HEK293 (cell line): ENCODE data around the gene MAML2.

Experiments
- CTCF ChIA-PET: fragments of 350-600 bp; formaldehyde crosslinking; extraction: SDS; loops from one replicate; lab custom pipeline; 2021; ENCODE audit warnings: antibody characterized with exemption; lab: Yijun Ruan, JAX
- POLR2A ChIA-PET: fragments of 300-600 bp; formaldehyde crosslinking; extraction: SDS; loops from one replicate; lab custom pipeline; 2020; ENCODE audit warnings: antibody characterized with exemption, inconsistent platforms; lab: Yijun Ruan, JAX
- H3K27ac ChIP-seq: fragments of 200-500 bp; sonication (Bioruptor generic); 2 replicates; pipeline ENCODE4 v1.5.1; 2014; ENCODE audit warnings: low read depth, low read length, control low read depth, inconsistent platforms; ENCODE audit errors: extremely low read depth
- H3K36me3 ChIP-seq, 2 experiments: fragments of 200-500 bp in 1 of 2; sonication (Bioruptor generic) in 1 of 2; 1 replicate in 1 of 2; 2 replicates in 1 of 2; pipeline ENCODE4 v1.5.1; 2014 to 2017; ENCODE audit warnings: inconsistent platforms in 2 of 2, low read length in 2 of 2; ENCODE audit not compliant: control insufficient read depth in 2 of 2, insufficient read depth in 1 of 2
- H3K4me1 ChIP-seq: fragments of 200-500 bp; sonication (Bioruptor generic); 2 replicates; pipeline ENCODE4 v1.5.1; 2014; ENCODE audit warnings: mild to moderate bottlenecking, low read length, inconsistent platforms; ENCODE audit not compliant: control insufficient read depth, insufficient read depth
- H3K4me3 ChIP-seq: 2 replicates; pipeline ENCODE4 v1.5.1; 2011; ENCODE audit warnings: low read depth, mild to moderate bottlenecking, control low read depth, low read length, moderate library complexity
- H3K9me3 ChIP-seq: fragments of 200-500 bp; sonication (Bioruptor generic); 2 replicates; pipeline ENCODE4 v1.5.1; 2014; ENCODE audit warnings: low read depth, low read length, inconsistent platforms; ENCODE audit not compliant: control insufficient read depth, insufficient read depth
- GLI4 ChIP-seq: fragments of 450-650 bp; formaldehyde crosslinking; IDR thresholded peaks from 2 replicates; pipeline ENCODE4 v1.5.1; 2016; ENCODE audit warnings: missing biosample characterization, missing genetic modification characterization
- KLF1 ChIP-seq: fragments of 450-650 bp; formaldehyde crosslinking; IDR thresholded peaks from 2 replicates; pipeline ENCODE4 v1.5.1; 2016; ENCODE audit warnings: missing biosample characterization, missing genetic modification characterization
- KLF16 ChIP-seq: fragments of 450-650 bp; formaldehyde crosslinking; IDR thresholded peaks from 2 replicates; pipeline ENCODE4 v1.5.1; 2017; ENCODE audit warnings: missing biosample characterization, missing genetic modification characterization
- PRDM10 ChIP-seq: fragments of 450-650 bp; formaldehyde crosslinking; IDR thresholded peaks from 2 replicates; pipeline ENCODE4 v1.5.1; 2016; ENCODE audit warnings: missing biosample characterization, missing genetic modification characterization
- SCRT2 ChIP-seq: fragments of 450-650 bp; formaldehyde crosslinking; IDR thresholded peaks from 2 replicates; pipeline ENCODE4 v1.5.1; 2016; ENCODE audit warnings: missing biosample characterization, missing genetic modification characterization
- SETDB1 ChIP-seq: IDR thresholded peaks from one replicate; pipeline ENCODE4 v1.6.1; 2017; ENCODE audit warnings: mild to moderate bottlenecking, low read length, moderate library complexity, mixed read lengths; ENCODE audit not compliant: insufficient read length
- ZNF121 ChIP-seq: fragments of 450-650 bp; formaldehyde crosslinking; IDR thresholded peaks from 2 replicates; pipeline ENCODE4 v1.5.1; 2016; ENCODE audit warnings: missing biosample characterization, missing genetic modification characterization
- ZNF2 ChIP-seq: fragments of 450-650 bp; formaldehyde crosslinking; IDR thresholded peaks from 2 replicates; pipeline ENCODE4 v1.5.1; 2016; ENCODE audit warnings: missing biosample characterization, missing genetic modification characterization
- ZNF23 ChIP-seq: fragments of 450-650 bp; formaldehyde crosslinking; IDR thresholded peaks from 2 replicates; pipeline ENCODE4 v1.5.1; 2016; ENCODE audit warnings: missing biosample characterization, missing genetic modification characterization, borderline replicate concordance
- ZNF248 ChIP-seq: fragments of 450-650 bp; formaldehyde crosslinking; IDR thresholded peaks from 2 replicates; pipeline ENCODE4 v1.5.1; 2017; ENCODE audit warnings: missing biosample characterization, missing genetic modification characterization
- ZNF341 ChIP-seq: fragments of 450-650 bp; formaldehyde crosslinking; IDR thresholded peaks from 2 replicates; pipeline ENCODE4; 2016; ENCODE audit warnings: low read depth, missing biosample characterization, missing genetic modification characterization
- ZNF426 ChIP-seq: fragments of 450-650 bp; formaldehyde crosslinking; IDR thresholded peaks from 2 replicates; pipeline ENCODE4 v1.5.1; 2017; ENCODE audit warnings: missing biosample characterization, missing genetic modification characterization, mild to moderate bottlenecking, inconsistent platforms, moderate library complexity
- ZNF473 ChIP-seq: fragments of 450-650 bp; formaldehyde crosslinking; IDR thresholded peaks from 2 replicates; pipeline ENCODE4 v1.5.1; 2017; ENCODE audit warnings: missing biosample characterization, missing genetic modification characterization
- ZNF623 ChIP-seq: fragments of 450-650 bp; formaldehyde crosslinking; IDR thresholded peaks from 2 replicates; pipeline ENCODE4 v1.5.1; 2016; ENCODE audit warnings: missing biosample characterization, missing genetic modification characterization
- ZNF701 ChIP-seq: fragments of 450-650 bp; formaldehyde crosslinking; IDR thresholded peaks from 2 replicates; pipeline ENCODE4 v1.5.1; 2016; ENCODE audit warnings: missing biosample characterization, missing genetic modification characterization
- ZNF747 ChIP-seq: fragments of 450-650 bp; formaldehyde crosslinking; IDR thresholded peaks from 2 replicates; pipeline ENCODE4 v1.5.1; 2016; ENCODE audit warnings: missing biosample characterization, missing genetic modification characterization
- ZNF843 ChIP-seq: fragments of 450-650 bp; formaldehyde crosslinking; IDR thresholded peaks from 2 replicates; pipeline ENCODE4 v1.5.1; 2016; ENCODE audit warnings: missing biosample characterization, missing genetic modification characterization
- ZSCAN23 ChIP-seq: fragments of 450-650 bp; formaldehyde crosslinking; IDR thresholded peaks from 2 replicates; pipeline ENCODE4 v1.5.1; 2016; ENCODE audit warnings: missing biosample characterization, missing genetic modification characterization
- TF ChIP-seq, protein P1 (sequence below): fragments of 450-650 bp; formaldehyde crosslinking; IDR thresholded peaks from 2 replicates; pipeline ENCODE4 v1.5.1; 2016; ENCODE audit warnings: missing biosample characterization, missing genetic modification characterization
- TF ChIP-seq, protein P2 (sequence below): fragments of 450-650 bp; formaldehyde crosslinking; IDR thresholded peaks from 2 replicates; pipeline ENCODE4 v1.5.1; 2016; ENCODE audit warnings: missing biosample characterization, missing genetic modification characterization, low read depth
- TF ChIP-seq, protein P3 (sequence below): fragments of 450-650 bp; formaldehyde crosslinking; IDR thresholded peaks from 2 replicates; pipeline ENCODE4 v1.5.1; 2017; ENCODE audit warnings: missing biosample characterization, missing genetic modification characterization
- TF ChIP-seq, protein P4 (sequence below): fragments of 450-650 bp; formaldehyde crosslinking; IDR thresholded peaks from 2 replicates; pipeline ENCODE4 v1.5.1; 2016; ENCODE audit warnings: missing biosample characterization, missing genetic modification characterization

MAML2 gene

GRCh38 chr11:96097844-96098421 lies 245.1 kb downstream of the MAML2 start:
- no peaks in the 10 kb centered on the region for H3K4me1 ChIP-seq
- no peaks in the 10 kb centered on the region for H3K9me3 ChIP-seq
- CTCF ChIA-PET, result no interaction called here
- TF ChIP-seq ZNF843 (no peak), SCRT2 (no peak), SETDB1 (no peak), ZNF747 (no peak), KLF1 (tag by site-specific recombination) (no peak), ZNF23 (tag by site-specific recombination) (no peak), ZNF121 (tag by site-specific recombination) (no peak), ZNF2 (tag by site-specific recombination) (no peak)
- TF ChIP-seq, protein P1, sequence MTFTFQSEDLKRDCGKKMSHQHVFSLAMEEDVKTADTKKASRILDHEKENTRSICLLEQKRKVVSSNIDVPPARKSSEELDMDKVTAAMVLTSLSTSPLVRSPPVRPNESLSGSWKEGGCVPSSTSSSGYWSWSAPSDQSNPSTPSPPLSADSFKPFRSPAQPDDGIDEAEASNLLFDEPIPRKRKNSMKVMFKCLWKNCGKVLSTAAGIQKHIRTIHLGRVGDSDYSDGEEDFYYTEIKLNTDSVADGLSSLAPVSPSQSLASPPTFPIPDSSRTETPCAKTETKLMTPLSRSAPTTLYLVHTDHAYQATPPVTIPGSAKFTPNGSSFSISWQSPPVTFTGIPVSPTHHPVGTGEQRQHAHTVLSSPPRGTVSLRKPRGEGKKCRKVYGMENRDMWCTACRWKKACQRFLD, result no peak
- TF ChIP-seq, protein P2, sequence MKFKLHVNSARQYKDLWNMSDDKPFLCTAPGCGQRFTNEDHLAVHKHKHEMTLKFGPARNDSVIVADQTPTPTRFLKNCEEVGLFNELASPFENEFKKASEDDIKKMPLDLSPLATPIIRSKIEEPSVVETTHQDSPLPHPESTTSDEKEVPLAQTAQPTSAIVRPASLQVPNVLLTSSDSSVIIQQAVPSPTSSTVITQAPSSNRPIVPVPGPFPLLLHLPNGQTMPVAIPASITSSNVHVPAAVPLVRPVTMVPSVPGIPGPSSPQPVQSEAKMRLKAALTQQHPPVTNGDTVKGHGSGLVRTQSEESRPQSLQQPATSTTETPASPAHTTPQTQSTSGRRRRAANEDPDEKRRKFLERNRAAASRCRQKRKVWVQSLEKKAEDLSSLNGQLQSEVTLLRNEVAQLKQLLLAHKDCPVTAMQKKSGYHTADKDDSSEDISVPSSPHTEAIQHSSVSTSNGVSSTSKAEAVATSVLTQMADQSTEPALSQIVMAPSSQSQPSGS (tag by site-specific recombination), result no peak
- no peaks in the 10 kb centered on the region for H3K36me3 ChIP-seq
- POLR2A ChIA-PET, result interaction anchor here (0.6 kb wide), 1 partner anchor 292 kb away, joined by 4 read pairs; the partner anchor contains the start of genes CCDC82 and JRKL
- H3K27ac ChIP-seq, result no peak overlapping the region
- no peak overlapping the region for H3K4me3 ChIP-seq

- Histone ChIP-seq H3K4me1 (no peaks in the 10 kb centered on the region), H3K27ac (no peak overlapping the region)
- TF ChIP-seq, protein P3, sequence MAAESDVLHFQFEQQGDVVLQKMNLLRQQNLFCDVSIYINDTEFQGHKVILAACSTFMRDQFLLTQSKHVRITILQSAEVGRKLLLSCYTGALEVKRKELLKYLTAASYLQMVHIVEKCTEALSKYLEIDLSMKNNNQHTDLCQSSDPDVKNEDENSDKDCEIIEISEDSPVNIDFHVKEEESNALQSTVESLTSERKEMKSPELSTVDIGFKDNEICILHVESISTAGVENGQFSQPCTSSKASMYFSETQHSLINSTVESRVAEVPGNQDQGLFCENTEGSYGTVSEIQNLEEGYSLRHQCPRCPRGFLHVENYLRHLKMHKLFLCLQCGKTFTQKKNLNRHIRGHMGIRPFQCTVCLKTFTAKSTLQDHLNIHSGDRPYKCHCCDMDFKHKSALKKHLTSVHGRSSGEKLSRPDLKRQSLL, result no peak
- no peak for TF ChIP-seq ZNF701 (tag by site-specific recombination)
- no peak for TF ChIP-seq ZNF426 (tag by site-specific recombination)
- TF ChIP-seq ZNF248 (tag by site-specific recombination), result no peak
- TF ChIP-seq PRDM10 (tag by site-specific recombination), result no peak
- TF ChIP-seq, protein P4, sequence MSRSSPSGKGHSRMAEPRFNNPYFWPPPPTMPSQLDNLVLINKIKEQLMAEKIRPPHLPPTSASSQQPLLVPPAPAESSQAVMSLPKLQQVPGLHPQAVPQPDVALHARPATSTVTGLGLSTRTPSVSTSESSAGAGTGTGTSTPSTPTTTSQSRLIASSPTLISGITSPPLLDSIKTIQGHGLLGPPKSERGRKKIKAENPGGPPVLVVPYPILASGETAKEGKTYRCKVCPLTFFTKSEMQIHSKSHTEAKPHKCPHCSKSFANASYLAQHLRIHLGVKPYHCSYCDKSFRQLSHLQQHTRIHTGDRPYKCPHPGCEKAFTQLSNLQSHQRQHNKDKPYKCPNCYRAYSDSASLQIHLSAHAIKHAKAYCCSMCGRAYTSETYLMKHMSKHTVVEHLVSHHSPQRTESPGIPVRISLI (tag by site-specific recombination), result no peak
- no peak for TF ChIP-seq ZNF473 (tag by site-specific recombination)
- no peak for TF ChIP-seq ZNF623 (tag by site-specific recombination)
- TF ChIP-seq GLI4, result no peak
- TF ChIP-seq ZNF341 (tag by site-specific recombination), result no peak
- no peak for TF ChIP-seq ZSCAN23
- no peak for TF ChIP-seq KLF16
- TF ChIP-seq, all 188 proteins: peak for 0
- Histone ChIP-seq H3K4me3 (no peak overlapping the region), H3K9me3 (no peaks in the 10 kb centered on the region), H3K36me3 (no peaks in the 10 kb centered on the region)
- ChIA-PET CTCF (no interaction called here), POLR2A (no interaction called here)
Observed at GRCh38 chr11:96096360-96096759, 246.6 kb downstream of the MAML2 start.
